ENCODE data around the gene ARID2. TPM values are rescaled to one million over a fixed set of nuclear protein-coding genes. Genes with fewer than 3 reads are reported as not detected.
A peak's percentile ranks its signal among the peaks of the same experiment; 100 is the strongest.

The ARID2 gene
- polyA plus RNA-seq, 2 of the 4 experiments (the other 2 are of a cell fraction): 8.7 to 37.7 TPM

GRCh38 chr12:45696049-45696448 lies 33.5 kb upstream of the ARID2 start:
- DNase-seq (ENCODE audit: low read depth in 1 of 2, low spot score in 1 of 2) (no peak), FAIRE-seq (no peak), ATAC-seq (no peak; a peak in 2 of 6 replicates)
- ChIA-PET CTCF (no interaction called here), POLR2A (no interaction called here)
- Histone ChIP-seq H3K27ac (no peak overlapping the region), H3K9me3 (no peaks in the 10 kb centered on the region; the same call in 2 of the 3 replicates), H3K4me1 (no peaks in the 10 kb centered on the region), H3K4me2 (no peak overlapping the region), H3K4me3 (no peak overlapping the region)
- TF ChIP-seq ZC3H11A (IDR thresholded peaks at IDR 0.05): no peak
- TF ChIP-seq MAX (IDR thresholded peaks at IDR 0.05): no peak
- TF ChIP-seq CTCF (IDR thresholded peaks at IDR 0.05): no peak
- TF ChIP-seq PHF8 (IDR thresholded peaks at IDR 0.05; ENCODE audit: borderline replicate concordance, low read depth): no peak
- no peak for TF ChIP-seq MAFK (IDR thresholded peaks at IDR 0.05; ENCODE audit: partially characterized antibody)
- TF ChIP-seq CHD2 (IDR thresholded peaks at IDR 0.05; ENCODE audit: low read length, partially characterized antibody): no peak
- TF ChIP-seq GATA3 (IDR thresholded peaks at IDR 0.05; ENCODE audit: borderline replicate concordance): no peak
- no peak for TF ChIP-seq FOXS1 (CRISPR knock-in tag; IDR thresholded peaks at IDR 0.05)
- TF ChIP-seq HMGXB4 (CRISPR knock-in tag; IDR thresholded peaks at IDR 0.05; ENCODE audit: borderline replicate concordance): no peak
- TF ChIP-seq KDM1A (IDR thresholded peaks at IDR 0.05; ENCODE audit: low read depth): no peak
- no peak for TF ChIP-seq E2F6 (IDR thresholded peaks at IDR 0.05; ENCODE audit: borderline replicate concordance, low read depth)
- TF ChIP-seq RFX5 (IDR thresholded peaks at IDR 0.05): no peak
- no peak for TF ChIP-seq BHLHE40 (IDR thresholded peaks at IDR 0.05; ENCODE audit: low read depth, low read length)
- no peak for TF ChIP-seq CEBPB (IDR thresholded peaks at IDR 0.05)
- TF ChIP-seq HDAC2 (IDR thresholded peaks at IDR 0.05): no peak
- TF ChIP-seq MAZ (IDR thresholded peaks at IDR 0.05; ENCODE audit: borderline replicate concordance, low read depth, low read length): no peak
- TF ChIP-seq ZFP36 (IDR thresholded peaks at IDR 0.05; ENCODE audit: borderline replicate concordance, partially characterized antibody): no peak
- TF ChIP-seq MYC (IDR thresholded peaks at IDR 0.05; ENCODE audit: borderline replicate concordance, low read length): no peak
- TF ChIP-seq ZNF302 (CRISPR knock-in tag; IDR thresholded peaks at IDR 0.05): no peak
- TF ChIP-seq RNF2 (IDR thresholded peaks at IDR 0.05; ENCODE audit: borderline replicate concordance, low read depth): no peak
- WGBS (ENCODE audit: missing lambda C conversion rate): 60% methylated on average over 7 of the region's 7 CpGs

GRCh38 chr12:45697371-45697770 lies 32.1 kb upstream of the ARID2 start:
- WGBS (ENCODE audit: missing lambda C conversion rate): 31% methylated on average over 3 of the region's 6 CpGs
- Histone ChIP-seq H3K4me2 (no peak overlapping the region), H3K9me3 (peaks cover 5% of the 10 kb centered on the region; the same call in 2 of the 3 replicates), H3K4me3 (no peak overlapping the region), H3K27ac (no peak overlapping the region), H3K4me1 (no peaks in the 10 kb centered on the region)
- no peak for TF ChIP-seq ZNF302 (CRISPR knock-in tag; IDR thresholded peaks at IDR 0.05)
- TF ChIP-seq CBX2 (IDR thresholded peaks at IDR 0.05; ENCODE audit: borderline replicate concordance, low read depth): no peak
- ChIA-PET CTCF (no interaction called here), POLR2A (no interaction called here)
- ATAC-seq (peak in 1 of 2 experiments; percentile 30; a peak in 2 of 6 replicates), DNase-seq (ENCODE audit: low read depth in 1 of 2, low spot score in 1 of 2) (no peak), FAIRE-seq (no peak)

All from A549 (cell line).